Fibroblast of lung (primary cell): ENCODE results near the gene HABP4. TPM values are rescaled to one million over a fixed set of nuclear protein-coding genes. Genes with fewer than 3 reads are reported as not detected.

Experiments used
- DNase-seq, 2 donors: peaks; one replicate each; pipeline versions ENCODE4 v3.0.0 to v3.0.0-alpha.2; 2010; ENCODE audit warnings: low read depth in 2 of 2
- H2AFZ ChIP-seq: 2 replicates; pipeline ENCODE4 v1.5.1; 2012; ENCODE audit warnings: low read length, control low read depth, inconsistent platforms
- H3K27ac ChIP-seq: 2 replicates; pipeline ENCODE4 v1.5.1; 2011; ENCODE audit warnings: low read length, control low read depth; ENCODE audit not compliant: insufficient read depth
- H3K27me3 ChIP-seq: 2 replicates; pipeline ENCODE4 v1.5.1; 2011; ENCODE audit warnings: mild to moderate bottlenecking, low read length; ENCODE audit not compliant: control insufficient read depth, insufficient read depth
- H3K36me3 ChIP-seq: 2 replicates; pipeline ENCODE4 v1.5.1; 2011; ENCODE audit warnings: low read length; ENCODE audit not compliant: control insufficient read depth, insufficient read depth
- H3K4me1 ChIP-seq: 2 replicates; pipeline ENCODE4 v1.5.1; 2011; ENCODE audit warnings: low read length; ENCODE audit not compliant: control insufficient read depth, insufficient read depth; ENCODE audit errors: extremely low read depth
- H3K4me2 ChIP-seq: 2 replicates; pipeline ENCODE4 v1.5.1; 2011; ENCODE audit warnings: low read length, control low read depth; ENCODE audit not compliant: insufficient read depth; ENCODE audit errors: extremely low read depth
- H3K4me3 ChIP-seq, 4 experiments: fragments of 200-600 bp in 1 of 4; sonication (generic) in 1 of 4; replicated peaks in 1 of 4; 2 replicates each; pipeline ENCODE4 v1.5.1; 2011 to 2016; ENCODE audit warnings: low read length in 4 of 4, low read depth in 3 of 4, mild to moderate bottlenecking in 3 of 4, control low read depth in 2 of 4, inconsistent platforms in 1 of 4, mixed read lengths in 1 of 4; ENCODE audit not compliant: insufficient read depth in 1 of 4; ENCODE audit errors: control extremely low read depth in 1 of 4
- H3K79me2 ChIP-seq: 2 replicates; pipeline ENCODE4 v1.5.1; 2012; ENCODE audit warnings: mild to moderate bottlenecking, low read length, inconsistent platforms; ENCODE audit not compliant: control insufficient read depth, insufficient read depth
- H3K9ac ChIP-seq: 2 replicates; pipeline ENCODE4 v1.5.1; 2011; ENCODE audit warnings: mild to moderate bottlenecking, low read length, control low read depth; ENCODE audit not compliant: insufficient read depth
- H3K9me3 ChIP-seq: 2 replicates; pipeline ENCODE4 v1.5.1; 2012; ENCODE audit warnings: low read depth, low read length; ENCODE audit not compliant: control insufficient read depth, insufficient read depth
- H4K20me1 ChIP-seq: 2 replicates; pipeline ENCODE4 v1.5.1; 2011; ENCODE audit warnings: low read length; ENCODE audit not compliant: control insufficient read depth, insufficient read depth; ENCODE audit errors: extremely low read depth
- CTCF ChIP-seq, 2 donors: IDR thresholded peaks in 1 of 2; conservative IDR thresholded peaks in 1 of 2; 1 replicate in 1 of 2; 2 replicates in 1 of 2; pipeline ENCODE4 v1.5.1; 2011 to 2012; ENCODE audit warnings: low read length in 2 of 2, control low read depth in 1 of 2, inconsistent platforms in 1 of 2, low read depth in 1 of 2, mild to moderate bottlenecking in 1 of 2
- EZH2 ChIP-seq: IDR thresholded peaks from 2 replicates; pipeline ENCODE4 v1.5.1; 2012; ENCODE audit warnings: low read length, control low read depth, mild to moderate bottlenecking; ENCODE audit errors: missing control alignments
- polyA plus RNA-seq, 2 donors: library from polyadenylated mRNA; depleted of rRNA in 1 of 2; stranded (reverse) in 1 of 2; unstranded in 1 of 2; fragments of >200 nt; gene quantifications; 2 replicates each; pipeline ENCODE4 v1.2.1, GENCODE V29; 2011 to 2012; ENCODE audit warnings: missing spikeins in 1 of 2
- total RNA-seq: library from RNA; depleted of rRNA; stranded (reverse); fragments of >200 nt; gene quantifications from 2 replicates; pipeline ENCODE4 v1.2.1, GENCODE V29; 2014

Gene HABP4
- total and polyA plus RNA-seq, 2 donors (not counting 1 experiment from before 2014, with no cell fraction given): 28.7 to 31.4 TPM

GRCh38 chr9:96524764-96525163 lies 74.8 kb downstream of the HABP4 start:
- Histone ChIP-seq H3K36me3 (peaks cover 1% of the 10 kb centered on the region), H3K27ac (no peak overlapping the region), H3K4me2 (no peak overlapping the region), H3K4me3 (no peak overlapping the region), H3K4me1 (no peaks in the 10 kb centered on the region), H4K20me1 (no peaks in the 10 kb centered on the region), H3K27me3 (no peaks in the 10 kb centered on the region), H3K79me2 (no peaks in the 10 kb centered on the region), H2AFZ (no peak overlapping the region), H3K9me3 (no peaks in the 10 kb centered on the region), H3K9ac (no peak overlapping the region)
- TF ChIP-seq CTCF (conservative IDR thresholded peaks at IDR 0.05 in 1 of 2, IDR thresholded peaks at IDR 0.05 in 1 of 2; ENCODE audit: low read depth in 1 of 2, low read length in 2 of 2) (no peak), EZH2 (no peak)
- DNase-seq: no peak

GRCh38 chr9:96532173-96532572 lies 82.2 kb downstream of the HABP4 start:
- no peak overlapping the region for H3K9ac ChIP-seq
- no peaks in the 10 kb centered on the region for H4K20me1 ChIP-seq
- DNase-seq: no peak
- no peaks in the 10 kb centered on the region for H3K36me3 ChIP-seq
- TF ChIP-seq CTCF (conservative IDR thresholded peaks at IDR 0.05 in 1 of 2, IDR thresholded peaks at IDR 0.05 in 1 of 2; ENCODE audit: low read depth in 1 of 2, low read length in 2 of 2) (no peak), EZH2 (no peak)
- H3K9me3 ChIP-seq: no peaks in the 10 kb centered on the region
- no peak overlapping the region for H3K4me2 ChIP-seq
- no peak overlapping the region for H3K27ac ChIP-seq
- no peaks in the 10 kb centered on the region for H3K27me3 ChIP-seq
- no peak overlapping the region for H2AFZ ChIP-seq
- H3K4me3 ChIP-seq: no peak overlapping the region
- H3K79me2 ChIP-seq: no peaks in the 10 kb centered on the region
- no peaks in the 10 kb centered on the region for H3K4me1 ChIP-seq

GRCh38 chr9:96540106-96540505 lies 90.1 kb downstream of the HABP4 start:
- Histone ChIP-seq H3K9ac (no peak overlapping the region), H3K27ac (no peak overlapping the region), H3K27me3 (no peaks in the 10 kb centered on the region), H3K36me3 (no peaks in the 10 kb centered on the region), H3K4me2 (no peak overlapping the region), H4K20me1 (no peaks in the 10 kb centered on the region), H3K9me3 (no peaks in the 10 kb centered on the region), H3K79me2 (no peaks in the 10 kb centered on the region), H3K4me1 (no peaks in the 10 kb centered on the region), H3K4me3 (no peak overlapping the region), H2AFZ (no peak overlapping the region)
- TF ChIP-seq CTCF (conservative IDR thresholded peaks at IDR 0.05 in 1 of 2, IDR thresholded peaks at IDR 0.05 in 1 of 2; ENCODE audit: low read depth in 1 of 2, low read length in 2 of 2) (no peak), EZH2 (no peak)
- DNase-seq: no peak

Other genes starting within 250 kb of the HABP4 start
- gene HSD17B3, start 148.0 kb upstream of the HABP4 start, total RNA-seq: 0.17 TPM in 1 of 2 replicates, not detected in the other
- not detected in 2 replicates for gene HSD17B3, start 148.0 kb upstream of the HABP4 start, polyA plus RNA-seq
- gene SLC35D2, start 66.5 kb upstream of the HABP4 start, total RNA-seq: 28.2 and 34.7 TPM in 2 replicates
- 26.2 and 27.2 TPM in 2 replicates for gene SLC35D2, start 66.5 kb upstream of the HABP4 start, polyA plus RNA-seq
- gene ZNF367, start 31.8 kb upstream of the HABP4 start, total RNA-seq: 0.26 and 0.66 TPM in 2 replicates
- 2.2 and 6.4 TPM in 2 replicates for gene ZNF367, start 31.8 kb upstream of the HABP4 start, polyA plus RNA-seq
- gene CDC14B, start 169.7 kb downstream of the HABP4 start, total RNA-seq: 46.0 and 68.5 TPM in 2 replicates
- gene CDC14B, start 169.7 kb downstream of the HABP4 start, polyA plus RNA-seq: 31.9 and 38.0 TPM in 2 replicates
- 29.3 and 64.4 TPM in 2 replicates for gene PRXL2C, start 205.1 kb downstream of the HABP4 start, total RNA-seq
- gene PRXL2C, start 205.1 kb downstream of the HABP4 start, polyA plus RNA-seq: 24.5 and 31.2 TPM in 2 replicates